DMS 273 (cell line): ENCODE measurements around the gene OR4K14.
"Not testable (repeated sequence)": the region's sequence is repeated elsewhere in the genome, so short reads cannot be mapped to it uniquely, and the experiment has no call there.

Experiments
- DNase-seq: peaks from one replicate; lab custom pipeline; 2025; ENCODE audit not compliant: unreplicated experiment; lab: John Stamatoyannopoulos, UW

Gene OR4K14

DNA sequence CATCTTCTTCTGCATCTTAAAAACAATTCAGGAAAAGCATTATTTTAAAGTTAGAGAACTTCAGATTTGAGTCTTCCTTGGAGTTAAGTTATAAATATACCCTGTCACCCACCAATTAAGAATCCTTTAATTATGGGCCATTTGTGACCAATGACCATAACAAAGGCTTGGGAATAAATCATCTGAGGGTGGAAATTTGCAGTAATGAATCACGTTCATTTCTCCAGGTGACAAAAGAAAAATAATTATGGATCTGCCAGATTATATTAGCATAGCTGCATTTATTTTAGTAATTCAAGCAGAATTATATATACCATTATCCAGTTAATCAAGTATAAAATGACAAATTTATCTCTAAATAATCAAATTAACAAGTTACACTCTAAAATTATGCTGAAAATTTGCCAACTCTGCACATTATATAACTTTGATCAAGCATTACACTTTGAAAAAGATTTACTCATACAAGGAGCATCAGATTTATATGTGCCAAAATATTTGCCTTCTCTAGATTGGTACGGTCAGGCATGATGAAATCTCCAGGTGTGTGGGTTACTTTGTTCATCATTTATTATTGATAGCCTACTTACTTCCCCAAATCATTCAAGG is at the start of gene OR4K14:
Gene OR4K14, minus strand, starts transcription at position 51 of the 609 bp plus-strand sequence. CDS start 4,114 bp downstream, outside the sequence.
- no peak for DNase-seq

- no peak for DNase-seq
Observed at GRCh38 chr14:20059745-20060144, 40.6 kb upstream of the OR4K14 start, which contains the start of gene OR4L1. TSS of gene OR4L1 (plus strand) at chr14:20060045. CDS start at chr14:20060045, 0 bp downstream.

DNA sequence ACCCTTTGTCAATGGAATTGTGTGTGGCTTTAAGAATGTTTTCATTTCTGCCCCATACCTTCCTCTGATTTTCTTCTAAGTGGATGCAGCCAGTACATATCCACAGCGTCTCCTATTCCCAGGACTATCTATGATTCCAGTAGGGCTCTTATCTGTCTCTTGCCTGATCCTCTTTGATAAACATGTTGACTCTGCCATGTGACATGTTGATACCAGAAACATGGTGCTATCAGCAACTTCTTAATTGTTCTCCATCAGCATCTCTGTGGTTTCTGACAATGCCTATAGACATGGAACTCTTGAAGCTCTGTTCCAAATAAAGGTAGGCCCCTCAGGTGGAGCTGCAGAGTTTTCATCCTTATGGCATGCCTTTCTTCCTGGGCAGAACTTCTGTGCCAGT is 29.1 kb upstream of the OR4K14 start:
- no peak for DNase-seq

- DNase-seq, result no peak
Observed at GRCh38 chr14:20044243-20044642, 25.1 kb upstream of the OR4K14 start.

- DNase-seq, result no peak
Observed at GRCh38 chr14:20035938-20036337, 16.8 kb upstream of the OR4K14 start, which contains the start of gene OR4K13. TSS of gene OR4K13 (minus strand) at chr14:20036038. CDS start at chr14:20034758, 1,280 bp downstream.

- DNase-seq, result no peak
Observed at GRCh38 chr14:20035449-20035848, 16.3 kb upstream of the OR4K14 start.

DNA sequence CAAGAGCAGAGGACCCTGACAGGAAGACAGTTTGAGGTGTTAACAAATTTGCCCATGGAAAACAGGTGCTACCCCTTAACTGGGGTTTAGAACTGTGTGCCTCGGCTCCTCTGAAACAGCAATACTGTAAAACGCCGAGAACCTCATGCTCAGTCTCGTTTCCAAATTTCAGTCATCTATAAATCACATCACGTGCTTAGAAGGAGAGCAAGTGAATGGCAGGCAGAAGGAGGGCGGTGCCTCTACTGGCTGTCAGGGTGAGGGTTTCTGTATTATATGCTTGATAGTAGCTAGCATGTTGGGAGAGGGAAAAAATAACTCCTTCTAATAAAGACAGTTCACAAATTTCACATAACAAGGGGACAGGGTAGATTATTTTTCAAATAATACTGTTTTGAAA is 12.0 kb upstream of the OR4K14 start:
- no peak for DNase-seq

DNA sequence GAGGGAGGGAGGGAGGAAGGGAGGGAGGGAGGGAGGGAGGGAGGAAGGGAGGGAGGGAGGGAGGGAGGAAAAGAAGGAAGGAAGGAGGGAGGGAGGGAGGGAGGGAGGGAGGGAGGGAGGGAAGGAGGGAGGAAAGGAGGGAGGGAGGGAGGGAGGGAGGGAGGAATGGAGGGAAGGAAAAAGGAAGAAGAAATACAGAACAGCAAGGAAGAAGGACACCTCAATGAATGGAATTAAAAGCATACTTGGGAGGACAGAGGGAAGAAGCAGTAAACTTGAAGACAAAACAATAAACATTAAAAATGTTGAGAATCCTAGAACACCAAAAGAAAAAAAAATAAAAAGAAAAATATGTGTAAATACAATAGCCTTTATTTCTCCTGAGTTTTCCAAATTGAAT is 11.0 kb downstream of the OR4K14 start:
- DNase-seq, result no peak

- DNase-seq, result no peak
Observed at GRCh38 chr14:20002319-20002718, 16.8 kb downstream of the OR4K14 start.

DNA sequence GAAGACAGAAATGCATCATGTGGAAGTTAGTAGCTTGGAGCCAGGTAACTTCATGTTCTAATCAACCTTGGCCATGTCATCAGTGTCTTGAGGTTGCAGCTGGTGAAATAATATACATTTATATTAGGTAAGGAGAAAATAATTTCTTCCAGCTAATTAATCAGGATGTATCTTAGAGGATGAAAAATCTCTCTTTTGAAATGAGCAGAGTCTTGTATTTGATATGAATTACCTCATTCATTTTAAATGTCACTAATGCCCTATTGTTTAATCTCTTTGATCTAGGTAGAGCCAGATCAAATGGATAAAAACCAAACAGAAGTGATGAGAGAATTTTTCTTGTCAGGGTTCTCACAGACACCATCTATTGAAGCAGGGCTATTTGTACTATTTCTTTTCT is 17.2 kb downstream of the OR4K14 start, which contains the start of gene OR4Q2:
Gene OR4Q2, plus strand, starts transcription at position 301 of the 400 bp plus-strand sequence.
- no peak for DNase-seq

DNA sequence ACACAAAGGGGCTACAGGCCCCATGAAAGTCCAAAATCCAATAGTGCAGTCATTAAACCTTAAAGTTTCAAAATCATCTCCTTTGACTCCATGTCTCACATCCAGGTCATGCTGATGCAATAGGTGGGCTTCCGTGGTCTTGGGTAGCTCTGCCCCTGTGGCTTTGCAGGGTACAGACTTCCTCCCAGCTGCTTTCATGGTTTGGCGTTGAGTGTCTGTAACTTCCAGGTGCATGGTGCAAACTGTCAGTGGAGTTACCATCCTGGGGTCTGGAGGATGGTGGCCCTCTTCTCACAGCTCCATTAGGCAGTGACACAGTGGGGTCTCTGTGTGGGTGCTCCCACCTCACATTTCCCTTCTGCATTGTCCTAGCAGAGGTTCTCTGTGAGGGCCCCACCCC is 25.7 kb downstream of the OR4K14 start:
- DNase-seq, result no peak

DNA sequence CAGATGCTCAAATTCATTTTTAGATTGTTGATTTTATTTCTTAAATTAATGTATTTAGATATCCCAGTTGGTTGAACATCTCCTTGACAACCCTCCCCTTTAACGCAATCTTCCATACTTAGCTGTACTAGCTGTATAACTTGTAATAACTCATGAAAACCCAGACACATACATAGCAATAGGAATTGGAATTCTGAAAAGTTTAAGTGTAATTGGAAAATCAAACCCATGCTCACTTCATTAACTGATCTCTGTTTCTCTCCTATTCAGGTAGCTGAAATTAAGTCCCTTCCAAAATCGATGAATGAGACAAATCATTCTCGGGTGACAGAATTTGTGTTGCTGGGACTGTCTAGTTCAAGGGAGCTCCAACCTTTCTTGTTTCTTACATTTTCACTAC is 43.8 kb downstream of the OR4K14 start, which contains the start of gene OR4K15:
Gene OR4K15, plus strand, starts transcription at position 301 of the 400 bp plus-strand sequence. Its CDS starts 0 bp downstream, at position 301.
- no peak for DNase-seq

GRCh38 chr14:19974844-19975243 is 44.3 kb downstream of the OR4K14 start:
- no peak for DNase-seq

DNA sequence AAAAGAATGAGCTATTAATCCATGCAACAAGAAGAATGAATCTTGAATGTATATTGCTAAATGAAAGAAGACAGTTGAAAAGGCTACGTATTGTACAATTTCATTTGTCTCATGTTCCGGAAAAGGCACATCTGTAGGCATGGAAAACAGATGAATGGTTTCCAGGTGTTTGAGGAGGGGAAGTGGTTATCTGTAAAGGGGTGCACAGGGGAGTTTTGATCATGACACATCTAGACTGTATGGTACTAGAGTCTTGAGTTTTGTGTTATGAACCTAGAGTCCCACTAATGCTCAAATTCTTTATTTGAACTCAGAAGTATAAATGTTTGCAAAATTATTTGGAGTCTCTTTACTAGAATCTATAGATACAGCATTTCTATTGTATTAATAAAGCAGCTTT is 49.4 kb downstream of the OR4K14 start:
- not testable (repeated sequence) for DNase-seq
